HepG2 (cell line): Measurements from ENCODE around the gene EED. TPM values are rescaled to one million over a fixed set of nuclear protein-coding genes. Genes with fewer than 3 reads are reported as not detected.

Experiments
- ATAC-seq: fragments of 200-7000 bp; cut with Tn5 transposase; 3 replicates; pipeline ENCODE4 v1.9.1; 2020; ENCODE audit warnings: mild to moderate bottlenecking, moderate library complexity
- BruUV-seq: library from RNA; stranded (reverse); fragments of 400-500 nt; replicated peaks from 2 replicates; lab custom pipeline; 2021; lab: Mats Ljungman, UMichigan
- CTCF ChIA-PET: fragments of 300-600 bp; formaldehyde crosslinking; extraction: SDS; loops from one replicate; lab custom pipeline; 2021; ENCODE audit warnings: low total read pairs, inconsistent platforms, low intra/inter-chr PET ratio; lab: Yijun Ruan, JAX
- POLR2A ChIA-PET: fragments of 350-600 bp; sonication (Branson Sonifier 250); formaldehyde crosslinking; loops from one replicate; lab custom pipeline; 2020; ENCODE audit warnings: antibody characterized with exemption, inconsistent platforms; lab: Yijun Ruan, JAX
- DNase-seq: peaks from one replicate; pipeline ENCODE4 v3.0.0-alpha.2; 2015; ENCODE audit warnings: low spot score
- FAIRE-seq: peaks from 3 replicates; lab custom pipeline; 2011; peaks lifted over from hg19 to GRCh38; lab: Jason Lieb, UNC
- H2AFZ ChIP-seq: one replicate; pipeline ENCODE4 v1.6.1; 2011; ENCODE audit warnings: low read length, inconsistent platforms
- H3K27ac ChIP-seq: fragments of 300-600 bp; 3 replicates; pipeline ENCODE4 v1.8.0; 2011; ENCODE audit warnings: mixed run types, mild to moderate bottlenecking, mixed read lengths, low read length, inconsistent platforms; ENCODE audit not compliant: insufficient read depth; ENCODE audit errors: extremely low read length
- H3K27me3 ChIP-seq, 2 experiments: fragments of 200-600 bp in 1 of 2; 2 replicates in 1 of 2; 3 replicates in 1 of 2; pipeline versions ENCODE4 v1.6.0 to v1.8.0; 2011; ENCODE audit warnings: low read length in 2 of 2, mild to moderate bottlenecking in 2 of 2, moderate library complexity in 2 of 2, inconsistent platforms in 1 of 2; ENCODE audit not compliant: insufficient read depth in 2 of 2, control insufficient read depth in 1 of 2
- H3K36me3 ChIP-seq, 2 experiments: fragments of 200-600 bp in 1 of 2; replicated peaks in 1 of 2; 2 replicates in 1 of 2; 3 replicates in 1 of 2; pipeline versions ENCODE4 v1.5.1 to v1.8.0; 2011; ENCODE audit warnings: low read length in 2 of 2, inconsistent platforms in 1 of 2; ENCODE audit not compliant: insufficient read depth in 2 of 2, control insufficient read depth in 1 of 2
- H3K4me1 ChIP-seq: 2 replicates; pipeline ENCODE4 v1.5.1; 2012; ENCODE audit warnings: low read length, inconsistent platforms; ENCODE audit not compliant: insufficient read depth
- H3K4me2 ChIP-seq: 2 replicates; pipeline ENCODE4 v1.6.0; 2011; ENCODE audit warnings: low read depth, low read length, inconsistent platforms
- H3K4me3 ChIP-seq, 3 experiments: fragments of 200-600 bp in 1 of 3; sonication (generic), shearing (Covaris generic) in 1 of 3; replicated peaks in 1 of 3; 2 replicates each; pipeline ENCODE4 v1.5.1; 2011 to 2016; ENCODE audit warnings: low read length in 3 of 3, inconsistent platforms in 2 of 3, low read depth in 2 of 3, mild to moderate bottlenecking in 2 of 3, control low read depth in 1 of 3, mixed read lengths in 1 of 3; ENCODE audit not compliant: insufficient read depth in 1 of 3
- H3K79me2 ChIP-seq: one replicate; pipeline ENCODE4 v1.6.1; 2011; ENCODE audit warnings: low read length, inconsistent platforms; ENCODE audit not compliant: insufficient read depth
- H3K9ac ChIP-seq: 2 replicates; pipeline ENCODE4 v1.6.0; 2011; ENCODE audit warnings: mild to moderate bottlenecking, low read depth, low read length, inconsistent platforms; ENCODE audit not compliant: insufficient read depth
- H3K9me3 ChIP-seq: 2 replicates; pipeline ENCODE4 v1.5.1; 2012; ENCODE audit warnings: mild to moderate bottlenecking, low read length
- H4K20me1 ChIP-seq: 2 replicates; pipeline ENCODE4 v1.6.0; 2011; ENCODE audit warnings: inconsistent platforms, mild to moderate bottlenecking, low read length, moderate library complexity; ENCODE audit not compliant: insufficient read depth
- ETV6 ChIP-seq: sonication (generic); formaldehyde crosslinking; conservative IDR thresholded peaks from 2 replicates; pipeline ENCODE4 v1.4.0; 2020; ENCODE audit warnings: missing genetic modification reagents
- HCFC1 ChIP-seq: fragments of 150-350 bp; IDR thresholded peaks from 2 replicates; pipeline ENCODE4 v1.6.1; 2014; ENCODE audit warnings: low read depth, low read length
- MZF1 ChIP-seq: sonication (generic); formaldehyde crosslinking; IDR thresholded peaks from 2 replicates; pipeline ENCODE4 v1.8.1; 2023; ENCODE audit warnings: mild to moderate bottlenecking, missing genetic modification reagents, borderline replicate concordance
- ZMAT3 ChIP-seq: sonication (generic); formaldehyde crosslinking; conservative IDR thresholded peaks from 2 replicates; pipeline ENCODE4 v1.7.0; 2021; ENCODE audit warnings: missing genetic modification reagents
- ZNF660 ChIP-seq: sonication (generic); formaldehyde crosslinking; IDR thresholded peaks from 2 replicates; pipeline ENCODE4 v1.5.1; 2020; ENCODE audit warnings: mild to moderate bottlenecking, low read depth, missing genetic modification reagents, borderline replicate concordance
- WGBS: methylation state at CpG from one replicate; pipeline ENCODE4 v1.1.6; 2017; ENCODE audit warnings: low lambda C conversion rate; 5-methylcytosine and 5-hydroxymethylcytosine counted together
- in situ Hi-C: cut with HindIII; loops from 2 replicates; pipeline ENCODE4 v1.10.0; 2017; ENCODE audit warnings: low pct_unique_long_range_greater_than_20kb; ENCODE audit not compliant: extremely low pct_ligation_motif_present
- intact Hi-C: fragments of 100-400 bp; cut with micrococcal nuclease; formaldehyde crosslinking; loops from one replicate; pipeline ENCODE4 v1.10.0; 2022; ENCODE audit not compliant: unreplicated experiment
- polyA plus RNA-seq, 8 experiments: library from polyadenylated mRNA; depleted of rRNA in 3 of 8; stranded (reverse) in 7 of 8; unstranded in 1 of 8; fragments of >200 nt; fragmentation: Illumina TruSeq in 4 of 8; extraction: Trizol in 4 of 8; gene quantifications; 2 replicates each; pipeline versions ENCODE4 v1.2.1 to v1.2.3, GENCODE V29; 2011 to 2016; ENCODE audit warnings: low read depth in 4 of 8, missing spikeins in 1 of 8, mixed read lengths in 1 of 8; ENCODE audit not compliant: insufficient read depth in 1 of 8
- total RNA-seq, 5 experiments: library from RNA; depleted of rRNA; stranded (reverse); fragments of >200 nt; fragmentation: Illumina TruSeq; extraction: Trizol; gene quantifications; 2 replicates each; pipeline ENCODE4 v1.2.3, GENCODE V29; 2016; ENCODE audit warnings: low read depth in 1 of 5
- TF ChIP-seq, protein P1 (sequence below): IDR thresholded peaks from 2 replicates; pipeline ENCODE4 v1.6.1; 2016; ENCODE audit warnings: low read depth

Gene EED
- total and polyA plus RNA-seq, 2 of the 13 experiments (the other 11 are each of a cell fraction or from before 2014, with no cell fraction given), result 11.0 to 28.4 TPM

DNA sequence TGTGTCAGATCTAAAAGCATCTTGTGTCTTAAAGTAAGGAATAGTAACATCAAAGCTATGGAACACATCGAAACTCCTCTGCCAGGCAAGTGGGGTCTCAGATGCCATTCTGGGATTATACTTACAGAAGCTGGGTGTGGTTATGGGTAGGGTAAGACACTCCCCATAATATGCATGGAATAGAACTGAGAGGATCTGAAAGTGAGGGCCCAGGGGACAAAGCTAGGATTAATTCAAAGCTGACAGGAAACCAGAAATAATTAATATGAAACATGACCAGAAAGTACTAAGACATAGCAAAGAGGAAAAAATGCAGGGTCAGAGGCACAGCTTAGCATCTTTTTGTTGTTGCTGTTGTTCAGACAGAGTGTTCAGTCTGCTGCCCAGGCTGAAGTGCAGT lies 40.2 kb upstream of the EED start:
- in situ Hi-C loops (loop anchor here (10.0 to 25.0 kb wide), 3 partner anchors 167 to 350 kb away; partner anchors contain the start of gene CCDC83), intact Hi-C loops (no loop called here)
- Histone ChIP-seq H3K27me3 (no peaks in the 10 kb centered on the region), H3K4me2 (no peak overlapping the region), H3K4me1 (peaks cover 37% of the 10 kb centered on the region), H3K36me3 (no peaks in the 10 kb centered on the region), H3K9ac (no peak overlapping the region), H3K9me3 (no peaks in the 10 kb centered on the region), H2AFZ (no peak overlapping the region), H3K27ac (no peak overlapping the region), H3K79me2 (no peaks in the 10 kb centered on the region), H3K4me3 (no peak overlapping the region), H4K20me1 (no peaks in the 10 kb centered on the region)
- BruUV-seq, result no TSS peak
- TF ChIP-seq ZMAT3 (CRISPR knock-in tag) (no peak), HCFC1 (no peak), MZF1 (CRISPR knock-in tag) (no peak), ZNF660 (CRISPR knock-in tag) (no peak), ETV6 (no peak)
- TF ChIP-seq, protein P1, sequence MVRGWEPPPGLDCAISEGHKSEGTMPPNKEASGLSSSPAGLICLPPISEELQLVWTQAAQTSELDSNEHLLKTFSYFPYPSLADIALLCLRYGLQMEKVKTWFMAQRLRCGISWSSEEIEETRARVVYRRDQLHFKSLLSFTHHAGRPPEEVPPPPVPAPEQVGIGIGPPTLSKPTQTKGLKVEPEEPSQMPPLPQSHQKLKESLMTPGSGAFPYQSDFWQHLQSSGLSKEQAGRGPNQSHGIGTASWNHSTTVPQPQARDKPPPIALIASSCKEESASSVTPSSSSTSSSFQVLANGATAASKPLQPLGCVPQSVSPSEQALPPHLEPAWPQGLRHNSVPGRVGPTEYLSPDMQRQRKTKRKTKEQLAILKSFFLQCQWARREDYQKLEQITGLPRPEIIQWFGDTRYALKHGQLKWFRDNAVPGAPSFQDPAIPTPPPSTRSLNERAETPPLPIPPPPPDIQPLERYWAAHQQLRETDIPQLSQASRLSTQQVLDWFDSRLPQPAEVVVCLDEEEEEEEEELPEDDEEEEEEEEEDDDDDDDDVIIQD (CRISPR knock-in tag), result no peak
- ATAC-seq (no peak), FAIRE-seq (no peak), DNase-seq (no peak)
- CTCF ChIA-PET, result no interaction called here
- WGBS, result 81% methylated on average over 1 of the region's 1 CpG
- POLR2A ChIA-PET, result no interaction called here
